Measurements from ENCODE around the gene SNX33.

Gene SNX33, protein sequence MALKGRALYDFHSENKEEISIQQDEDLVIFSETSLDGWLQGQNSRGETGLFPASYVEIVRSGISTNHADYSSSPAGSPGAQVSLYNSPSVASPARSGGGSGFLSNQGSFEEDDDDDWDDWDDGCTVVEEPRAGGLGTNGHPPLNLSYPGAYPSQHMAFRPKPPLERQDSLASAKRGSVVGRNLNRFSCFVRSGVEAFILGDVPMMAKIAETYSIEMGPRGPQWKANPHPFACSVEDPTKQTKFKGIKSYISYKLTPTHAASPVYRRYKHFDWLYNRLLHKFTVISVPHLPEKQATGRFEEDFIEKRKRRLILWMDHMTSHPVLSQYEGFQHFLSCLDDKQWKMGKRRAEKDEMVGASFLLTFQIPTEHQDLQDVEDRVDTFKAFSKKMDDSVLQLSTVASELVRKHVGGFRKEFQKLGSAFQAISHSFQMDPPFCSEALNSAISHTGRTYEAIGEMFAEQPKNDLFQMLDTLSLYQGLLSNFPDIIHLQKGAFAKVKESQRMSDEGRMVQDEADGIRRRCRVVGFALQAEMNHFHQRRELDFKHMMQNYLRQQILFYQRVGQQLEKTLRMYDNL

DNA sequence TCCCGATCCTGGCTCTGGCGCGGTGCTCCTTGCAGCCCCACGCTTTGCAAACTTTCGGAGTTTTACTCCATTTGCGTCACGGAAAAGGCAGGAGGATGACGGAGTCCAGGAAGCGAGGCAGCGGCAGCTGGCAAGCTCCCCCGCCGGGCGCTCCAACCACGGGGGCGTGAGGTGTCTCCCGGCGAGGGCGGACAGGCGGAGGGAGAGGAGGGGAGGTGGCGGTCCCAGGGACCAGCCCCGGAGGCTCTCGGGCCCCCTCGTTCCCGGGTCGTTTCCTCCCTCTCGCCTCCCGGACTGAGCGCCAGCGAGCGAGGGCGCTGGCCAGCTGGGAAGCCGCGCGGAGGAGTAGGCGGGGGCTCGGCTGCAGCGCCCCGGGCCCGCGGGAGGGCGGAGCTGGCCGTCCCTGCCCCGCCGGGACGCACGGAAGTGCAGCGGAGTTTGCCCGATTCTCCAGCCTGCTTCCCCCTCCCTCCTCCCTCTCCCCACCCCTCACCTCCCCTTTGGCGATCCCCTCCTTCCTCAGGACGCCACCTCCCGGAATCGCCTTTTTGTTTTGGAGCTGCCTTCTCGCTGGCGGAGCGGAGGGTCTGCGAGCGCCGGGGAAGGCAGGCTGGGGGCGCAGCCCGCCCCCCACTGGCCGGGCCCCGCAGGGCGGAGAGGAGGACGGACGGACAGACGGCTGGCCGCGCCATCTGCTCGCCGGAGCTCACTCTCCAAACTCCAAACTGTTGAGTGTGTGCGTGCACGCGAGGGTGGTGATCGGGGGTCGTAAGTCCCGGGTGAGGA lies at the start of gene SNX33:
TSS of gene SNX33 (plus strand) at position 543 of the 786 bp plus-strand sequence. CDS start 1,191 bp downstream, outside the sequence.
- H3K4me3 Mint-ChIP-seq = peak within 1 kb of the TSS; percentile 95 to 97 (median 96)
- peak within 1 kb of the TSS; percentile 86 to 96 (median 94) for H3K27ac Mint-ChIP-seq
- H3K27me3 Mint-ChIP-seq (ENCODE audit: low read depth) = peaks cover 6% of the 10 kb centered on the region
- H3K36me3 Mint-ChIP-seq (ENCODE audit: low read depth) = peaks cover 19% of the 10 kb centered on the region
- H3K9me3 Mint-ChIP-seq = no peaks in the 10 kb centered on the region
- peak; percentile 35 to 59 (median 47) for TF ChIP-seq CTCF (IDR thresholded peaks at IDR 0.05; ENCODE audit: unreplicated experiment in 3 of 3)
- H3K4me1 Mint-ChIP-seq = peaks cover 49% of the 10 kb centered on the region

DNA sequence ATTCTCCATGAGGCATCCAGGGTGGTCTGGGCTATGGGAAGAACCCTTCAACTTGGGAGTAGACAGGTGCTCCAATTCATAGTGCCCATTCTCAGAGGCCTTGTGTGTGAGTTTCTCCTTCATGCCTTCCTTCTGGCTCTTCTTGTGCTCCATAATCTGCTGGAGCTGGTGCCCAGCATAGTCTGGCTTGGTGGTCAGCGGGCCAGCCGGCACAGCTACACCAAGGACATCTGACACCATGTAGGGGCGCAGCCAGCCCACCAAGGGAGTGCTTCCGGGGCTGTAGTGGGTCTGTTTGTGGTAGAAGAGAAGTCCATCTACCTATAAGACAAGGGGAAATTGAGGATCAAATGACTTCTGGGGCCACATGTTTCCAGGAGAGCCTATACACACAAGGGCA lies 49.4 kb upstream of the SNX33 start:
- Mint-ChIP-seq H3K4me1 (no peaks in the 10 kb centered on the region), H3K27ac (no peak overlapping the region), H3K4me3 (no peak overlapping the region), H3K36me3 (ENCODE audit: low read depth) (peaks cover 48% of the 10 kb centered on the region), H3K27me3 (ENCODE audit: low read depth) (no peaks in the 10 kb centered on the region), H3K9me3 (no peaks in the 10 kb centered on the region)
- TF ChIP-seq CTCF (IDR thresholded peaks at IDR 0.05; ENCODE audit: unreplicated experiment in 3 of 3) = no peak

DNA sequence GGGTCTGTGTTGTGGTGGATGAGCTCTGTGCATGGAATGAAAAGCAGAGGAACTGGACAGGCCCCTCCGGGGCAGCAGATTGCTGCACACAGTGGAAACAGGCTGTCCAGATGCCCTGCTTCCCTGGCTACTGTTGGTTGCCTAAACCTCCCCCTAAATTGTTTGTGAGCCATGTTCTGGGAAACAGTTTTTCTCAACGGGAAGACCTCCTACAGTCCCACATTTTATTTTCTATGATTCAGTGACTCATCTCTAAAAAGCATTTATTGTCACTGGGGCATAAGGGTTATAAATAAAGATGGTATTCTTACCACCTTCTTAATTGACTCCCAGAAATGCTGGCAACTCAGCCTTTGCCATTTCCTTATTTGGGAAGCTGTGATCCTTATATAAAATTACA lies 48.3 kb upstream of the SNX33 start:
- Mint-ChIP-seq H3K9me3 (no peaks in the 10 kb centered on the region), H3K4me1 (no peaks in the 10 kb centered on the region), H3K4me3 (no peak overlapping the region)

GRCh38 chr15:75606026-75606425 lies 41.7 kb upstream of the SNX33 start:
- Mint-ChIP-seq H3K27me3 (ENCODE audit: low read depth) (no peaks in the 10 kb centered on the region), H3K9me3 (no peaks in the 10 kb centered on the region), H3K4me3 (no peak overlapping the region), H3K27ac (no peak overlapping the region), H3K4me1 (no peaks in the 10 kb centered on the region), H3K36me3 (ENCODE audit: low read depth) (peaks cover 51% of the 10 kb centered on the region)
- TF ChIP-seq CTCF (IDR thresholded peaks at IDR 0.05; ENCODE audit: unreplicated experiment in 3 of 3) = no peak

More for the DNA sequence above, 48.3 kb upstream of the SNX33 start:
- Mint-ChIP-seq H3K27ac (no peak overlapping the region), H3K27me3 (ENCODE audit: low read depth) (no peaks in the 10 kb centered on the region), H3K36me3 (ENCODE audit: low read depth) (peaks cover 50% of the 10 kb centered on the region)
- TF ChIP-seq CTCF (IDR thresholded peaks at IDR 0.05; ENCODE audit: unreplicated experiment in 3 of 3) = no peak

DNA sequence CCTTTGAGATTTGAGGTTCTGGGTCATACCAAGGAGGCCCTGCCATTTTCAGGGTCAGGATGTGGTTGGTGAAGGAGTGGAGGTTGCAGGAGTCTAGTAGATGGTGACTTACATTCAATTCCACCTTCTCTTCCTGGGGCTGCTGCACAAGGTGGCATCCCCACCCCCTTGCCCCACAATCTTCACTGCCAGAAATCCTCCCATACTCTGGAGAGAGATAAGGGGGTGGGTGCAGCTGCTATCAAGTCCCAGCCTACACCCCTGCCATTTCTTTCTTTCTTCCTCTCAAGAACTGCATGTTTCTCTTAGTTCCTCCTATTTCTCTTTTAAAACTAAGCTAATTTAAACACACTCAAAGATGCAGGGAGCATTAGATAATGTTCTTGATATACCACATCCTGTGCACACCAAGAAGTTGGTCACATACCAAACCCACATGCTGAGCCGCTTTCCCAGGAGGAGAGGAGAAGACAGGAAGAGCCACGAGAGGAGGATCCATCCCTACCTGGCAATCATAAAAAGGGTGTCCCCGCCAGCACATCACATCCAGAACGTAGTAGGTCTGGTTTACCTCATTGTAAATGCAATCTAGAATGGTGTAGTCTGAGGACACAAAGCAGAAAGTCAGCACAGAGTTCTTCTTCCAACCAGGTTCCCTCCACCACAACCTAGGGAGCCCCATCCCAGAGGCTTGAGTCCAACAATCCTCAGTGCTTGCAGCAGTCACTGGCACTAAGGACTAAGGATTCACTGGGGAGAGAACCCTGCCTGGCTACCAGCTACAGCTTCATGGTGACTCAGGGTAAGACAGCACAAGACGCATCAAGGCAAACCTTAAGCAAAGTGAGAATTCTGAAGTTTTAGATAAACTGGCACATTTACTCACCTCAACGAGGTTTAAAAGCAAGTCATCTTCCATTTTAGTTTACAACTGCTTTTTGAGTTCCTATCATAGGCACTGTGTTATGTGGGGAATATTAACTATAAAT lies 40.7 kb upstream of the SNX33 start:
- Mint-ChIP-seq H3K27me3 (ENCODE audit: low read depth) (no peaks in the 10 kb centered on the region), H3K36me3 (ENCODE audit: low read depth) (peaks cover 50% of the 10 kb centered on the region), H3K27ac (no peak overlapping the region), H3K4me3 (no peak overlapping the region), H3K4me1 (no peaks in the 10 kb centered on the region), H3K9me3 (no peaks in the 10 kb centered on the region)
- TF ChIP-seq CTCF (IDR thresholded peaks at IDR 0.05; ENCODE audit: unreplicated experiment in 3 of 3) = no peak

Measured in nephron (organoid).